Smooth muscle cell of the brain vasculature (primary cell): ENCODE measurements around the gene ANXA10.
"Not testable (repeated sequence)": the region's sequence is repeated elsewhere in the genome, so short reads cannot be mapped to it uniquely, and the experiment has no call there.

ENCODE experiments used
- DNase-seq: peaks from one replicate; pipeline ENCODE4 v3.0.0-alpha.2; 2012; ENCODE audit warnings: low read depth, low spot score

Gene ANXA10

GRCh38 chr4:168092176-168092712 is at the start of gene ANXA10:
Gene ANXA10, plus strand, starts transcription at chr4:168092537. Its CDS starts 164 bp downstream, at chr4:168092701.
- DNase-seq: no peak

- no peak for DNase-seq
Observed at GRCh38 chr4:168045354-168045753, 47.0 kb upstream of the ANXA10 start.

GRCh38 chr4:168050002-168050401 is 42.3 kb upstream of the ANXA10 start:
- DNase-seq: no peak

GRCh38 chr4:168051526-168051925 is 40.8 kb upstream of the ANXA10 start:
- DNase-seq: no peak

GRCh38 chr4:168057412-168057811 is 34.9 kb upstream of the ANXA10 start:
- no peak for DNase-seq

GRCh38 chr4:168059251-168059650 is 33.1 kb upstream of the ANXA10 start:
- DNase-seq: peak; percentile 6

- no peak for DNase-seq
Observed at GRCh38 chr4:168063031-168063430, 29.3 kb upstream of the ANXA10 start.

GRCh38 chr4:168070903-168071302 is 21.4 kb upstream of the ANXA10 start:
- no peak for DNase-seq

- no peak for DNase-seq
Observed at GRCh38 chr4:168071304-168071703, 21.0 kb upstream of the ANXA10 start.

GRCh38 chr4:168074861-168075260 is 17.5 kb upstream of the ANXA10 start:
- DNase-seq: no peak

GRCh38 chr4:168076989-168077725 is 15.2 kb upstream of the ANXA10 start:
- DNase-seq: peak; percentile 47

- no peak for DNase-seq
Observed at GRCh38 chr4:168077726-168078239, 14.6 kb upstream of the ANXA10 start.

- no peak for DNase-seq
Observed at GRCh38 chr4:168082379-168082778, 10.0 kb upstream of the ANXA10 start.

- DNase-seq: no peak
Observed at GRCh38 chr4:168095776-168096406, 3.6 kb downstream of the ANXA10 start.

- DNase-seq: no peak
Observed at GRCh38 chr4:168096407-168096784, 4.1 kb downstream of the ANXA10 start.

GRCh38 chr4:168097161-168097560 is 4.8 kb downstream of the ANXA10 start:
- DNase-seq: no peak

- no peak for DNase-seq
Observed at GRCh38 chr4:168098248-168098717, 5.9 kb downstream of the ANXA10 start.

- no peak for DNase-seq
Observed at GRCh38 chr4:168099195-168099594, 6.9 kb downstream of the ANXA10 start.

GRCh38 chr4:168101026-168101425 is 8.7 kb downstream of the ANXA10 start:
- no peak for DNase-seq

- DNase-seq: no peak
Observed at GRCh38 chr4:168102403-168102802, 10.1 kb downstream of the ANXA10 start.

GRCh38 chr4:168109527-168109926 is 17.2 kb downstream of the ANXA10 start:
- no peak for DNase-seq

GRCh38 chr4:168113059-168113458 is 20.7 kb downstream of the ANXA10 start:
- not testable (repeated sequence) for DNase-seq
